Lower leg skin (tissue), 4 donors: ENCODE data around the gene BMS1. TPM values are rescaled to one million over a fixed set of nuclear protein-coding genes. Genes with fewer than 3 reads are reported as not detected.
A peak's percentile ranks its signal among the peaks of the same experiment; 100 is the strongest.
"Not testable (repeated sequence)": the region's sequence is repeated elsewhere in the genome, so short reads cannot be mapped to it uniquely, and the experiment has no call there.

Source experiments
- DNase-seq, 2 donors: peaks; one replicate each; pipeline ENCODE4 v3.0.0-alpha.2; 2019; ENCODE audit warnings: low spot score in 2 of 2
- H3K4me3 ChIP-seq: fragments of 200-600 bp; sonication (generic); 2 replicates; pipeline ENCODE4 v1.5.1; 2017; ENCODE audit warnings: mild to moderate bottlenecking, low read depth; ENCODE audit not compliant: poor library complexity, severe bottlenecking
- CTCF ChIP-seq, 3 donors: fragments of 450-650 bp; IDR thresholded peaks; one replicate each; pipeline ENCODE4 v1.5.1; 2016; ENCODE audit warnings: antibody characterized with exemption in 3 of 3, mild to moderate bottlenecking in 3 of 3, moderate library complexity in 2 of 3
- POLR2A ChIP-seq, 2 donors: fragments of 450-650 bp; IDR thresholded peaks; one replicate each; pipeline ENCODE4 v1.6.1; 2016 to 2017; ENCODE audit warnings: antibody characterized with exemption in 2 of 2, mild to moderate bottlenecking in 1 of 2, moderate library complexity in 1 of 2
- WGBS, 2 donors: methylation state at CpG; one replicate each; pipeline ENCODE4 v1.1.5; 2018; 5-methylcytosine and 5-hydroxymethylcytosine counted together
- intact Hi-C: fragments of 100-400 bp; cut with DNase I; formaldehyde crosslinking; loops from one replicate; pipeline ENCODE4 v1.15.0; 2023; ENCODE audit warnings: low total_unique reads
- total RNA-seq, 4 donors: library from RNA; depleted of rRNA; stranded (reverse); fragments of >200 nt; gene quantifications; one replicate each; pipeline ENCODE4 v1.1.0, GENCODE V29; 2016

BMS1 gene
- total RNA-seq, 4 donors from 2014 or later: 13.4 to 17.7 (median 17.2) TPM

- WGBS, 2 donors: 39 to 52% methylated on average over 15 of the region's 15 CpGs
- intact Hi-C loops: no loop called here
- TF ChIP-seq POLR2A (IDR thresholded peaks at IDR 0.05) (no peak), CTCF (IDR thresholded peaks at IDR 0.05) (no peak)
- no peak overlapping the region for H3K4me3 ChIP-seq
- DNase-seq: no peak
Observed at GRCh38 chr10:42859256-42859655, 76.7 kb downstream of the BMS1 start.

- DNase-seq, H3K4me3 ChIP-seq, intact Hi-C loops: not testable (repeated sequence)
- 78 to 79% methylated on average over 11 of the region's 11 CpGs for WGBS, 2 donors
Observed at GRCh38 chr10:42860016-42860415, 77.4 kb downstream of the BMS1 start.

- DNase-seq, H3K4me3 ChIP-seq, intact Hi-C loops: not testable (repeated sequence)
- 65 to 84% methylated on average over 6 of the region's 6 CpGs for WGBS, 2 donors
Observed at GRCh38 chr10:42862801-42863200, 80.2 kb downstream of the BMS1 start.

- intact Hi-C loops: no loop called here
- TF ChIP-seq POLR2A (IDR thresholded peaks at IDR 0.05): no peak
- no peak for TF ChIP-seq CTCF (IDR thresholded peaks at IDR 0.05)
- WGBS, 2 donors: 12 to 19% methylated on average over 8 of the region's 8 CpGs
- DNase-seq: no peak
- no peak overlapping the region for H3K4me3 ChIP-seq
Observed at GRCh38 chr10:42864575-42864974, 82.0 kb downstream of the BMS1 start.

- 53 to 64% methylated on average over 16 to 18 of the region's 18 CpGs for WGBS, 2 donors
- DNase-seq: no peak
- intact Hi-C loops: loop anchor here (5.0 kb wide), 1 partner anchor 242 kb away; no protein-coding TSS in a partner anchor
- TF ChIP-seq POLR2A (IDR thresholded peaks at IDR 0.05): no peak
- TF ChIP-seq CTCF (IDR thresholded peaks at IDR 0.05): no peak
- H3K4me3 ChIP-seq: no peak overlapping the region
Observed at GRCh38 chr10:42865716-42866114, 83.1 kb downstream of the BMS1 start.

- intact Hi-C loops: loop anchor here (5.0 kb wide), 1 partner anchor 241 kb away; no protein-coding TSS in a partner anchor
- no peak overlapping the region for H3K4me3 ChIP-seq
- 1 to 2% methylated on average over 42 to 58 of the region's 87 CpGs for WGBS, 2 donors
- peak; percentile 32 to 94 for DNase-seq
- TF ChIP-seq CTCF (IDR thresholded peaks at IDR 0.05): no peak
- no peak for TF ChIP-seq POLR2A (IDR thresholded peaks at IDR 0.05)
Observed at GRCh38 chr10:42866115-42866995, 83.8 kb downstream of the BMS1 start.
